Measurements from ENCODE around the gene ART4.

ART4 gene

DNA sequence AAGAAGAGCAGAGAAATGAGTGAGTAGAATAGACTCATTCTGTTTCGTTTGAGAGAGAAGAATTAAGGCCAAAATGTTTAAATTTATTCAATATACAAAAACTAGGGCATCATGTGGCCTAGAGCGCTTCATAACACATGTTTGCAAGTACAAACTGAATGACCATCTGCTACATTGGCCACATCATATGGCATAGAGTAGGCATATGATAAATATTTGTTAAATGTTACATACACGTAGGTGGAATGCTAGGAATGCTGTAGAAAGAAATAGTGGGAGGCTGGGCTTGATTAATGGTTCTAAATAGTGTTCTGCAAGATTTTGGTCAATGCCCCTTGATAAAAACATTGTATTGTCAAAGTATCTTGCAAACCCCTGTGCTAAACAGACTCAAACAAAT lies 31.6 kb upstream of the ART4 start:
- no peak overlapping the region for H3K23ac ChIP-seq (ENCODE audit: low read length)
- no peak overlapping the region for H2AK5ac ChIP-seq (ENCODE audit: low read length)
- no peaks in the 10 kb centered on the region for H3K79me1 ChIP-seq (ENCODE audit: low read length)
- WGBS (ENCODE audit: extremely low coverage, insufficient coverage, low lambda C conversion rate): no CpG with 5 or more reads among the region's 3 CpGs
- H3K56ac ChIP-seq (ENCODE audit: low read length): no peak overlapping the region
- H2BK5ac ChIP-seq (ENCODE audit: low read length): no peak overlapping the region
- H3K18ac ChIP-seq (ENCODE audit: low read length): no peak overlapping the region
- no peak for DNase-seq
- H4K5ac ChIP-seq (ENCODE audit: low read length): no peak overlapping the region
- no peak overlapping the region for H2BK15ac ChIP-seq (replicated peaks; ENCODE audit: low read depth)
- H3K27me3 ChIP-seq (ENCODE audit: insufficient read depth, low read length, poor library complexity): no peaks in the 10 kb centered on the region
- no peak overlapping the region for H2BK120ac ChIP-seq (ENCODE audit: low read depth, low read length)
- H3K4me1 ChIP-seq (ENCODE audit: control insufficient read depth, low read depth, low read length): no peaks in the 10 kb centered on the region
- H3K9ac ChIP-seq (ENCODE audit: low read length): no peak overlapping the region
- H3K4me2 ChIP-seq (ENCODE audit: low read length): no peak overlapping the region
- H4K8ac ChIP-seq (ENCODE audit: low read depth, low read length): no peak overlapping the region
- no peak overlapping the region for H3K4ac ChIP-seq (ENCODE audit: low read depth, low read length)
- H3K79me2 ChIP-seq (ENCODE audit: control insufficient read depth, insufficient read depth, low read length): no peaks in the 10 kb centered on the region
- no peaks in the 10 kb centered on the region for H3K36me3 ChIP-seq (ENCODE audit: control insufficient read depth, insufficient read depth, low read length)
- no peak overlapping the region for H3K27ac ChIP-seq (ENCODE audit: low read depth, low read length)
- H3K4me3 ChIP-seq (ENCODE audit: low read length): no peak overlapping the region

DNA sequence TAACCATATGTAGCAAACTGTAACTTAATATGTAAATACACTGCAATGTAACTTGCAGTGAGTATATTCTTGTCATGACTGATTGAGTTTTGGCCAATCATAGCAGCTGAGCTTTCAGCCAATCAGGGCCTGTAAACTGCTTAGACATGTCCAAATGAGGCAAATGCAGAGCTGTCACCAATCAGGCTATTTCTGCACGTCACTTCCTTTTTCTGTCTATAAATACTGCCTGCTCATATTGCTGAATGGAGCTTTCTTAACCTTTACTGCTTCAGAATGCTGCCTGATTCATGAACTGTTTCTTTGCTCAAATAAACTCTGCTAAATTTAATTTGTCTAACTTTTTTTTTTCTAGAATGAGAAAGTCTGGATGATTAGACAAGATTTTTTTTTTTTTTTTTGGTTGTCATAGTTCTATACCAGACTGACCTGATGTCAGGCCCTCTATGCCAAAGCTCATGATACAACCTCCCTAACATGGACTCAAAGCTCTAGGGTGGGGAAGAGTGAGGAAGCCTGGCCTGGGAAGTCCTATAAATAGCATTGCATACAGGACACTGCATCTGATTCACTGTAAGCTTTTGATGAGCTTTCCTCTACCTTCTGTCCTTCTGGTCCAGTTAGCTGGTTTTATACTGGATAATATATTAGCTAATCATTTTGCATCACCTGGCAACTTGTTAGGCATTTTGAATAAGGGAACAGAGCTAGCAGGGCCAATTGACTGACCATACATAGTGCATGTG lies 30.3 kb upstream of the ART4 start:
- no peak for DNase-seq
- Histone ChIP-seq H3K9ac (ENCODE audit: low read length) (no peak overlapping the region), H3K4ac (ENCODE audit: low read depth, low read length) (no peak overlapping the region), H3K27ac (ENCODE audit: low read depth, low read length) (no peak overlapping the region), H3K4me3 (ENCODE audit: low read length) (no peak overlapping the region), H3K79me1 (ENCODE audit: low read length) (no peaks in the 10 kb centered on the region), H3K4me2 (ENCODE audit: low read length) (no peak overlapping the region), H4K8ac (ENCODE audit: low read depth, low read length) (no peak overlapping the region), H3K56ac (ENCODE audit: low read length) (no peak overlapping the region), H3K36me3 (ENCODE audit: control insufficient read depth, insufficient read depth, low read length) (no peaks in the 10 kb centered on the region), H3K79me2 (ENCODE audit: control insufficient read depth, insufficient read depth, low read length) (no peaks in the 10 kb centered on the region), H3K23ac (ENCODE audit: low read length) (no peak overlapping the region), H2BK120ac (ENCODE audit: low read depth, low read length) (no peak overlapping the region), H4K5ac (ENCODE audit: low read length) (no peak overlapping the region), H3K4me1 (ENCODE audit: control insufficient read depth, low read depth, low read length) (no peaks in the 10 kb centered on the region), H3K18ac (ENCODE audit: low read length) (no peak overlapping the region), H2AK5ac (ENCODE audit: low read length) (no peak overlapping the region), H2BK5ac (ENCODE audit: low read length) (no peak overlapping the region), H2BK15ac (replicated peaks; ENCODE audit: low read depth) (no peak overlapping the region), H3K27me3 (ENCODE audit: insufficient read depth, low read length, poor library complexity) (no peaks in the 10 kb centered on the region)
- WGBS (ENCODE audit: extremely low coverage, insufficient coverage, low lambda C conversion rate): no CpG with 5 or more reads among the region's 1 CpG

DNA sequence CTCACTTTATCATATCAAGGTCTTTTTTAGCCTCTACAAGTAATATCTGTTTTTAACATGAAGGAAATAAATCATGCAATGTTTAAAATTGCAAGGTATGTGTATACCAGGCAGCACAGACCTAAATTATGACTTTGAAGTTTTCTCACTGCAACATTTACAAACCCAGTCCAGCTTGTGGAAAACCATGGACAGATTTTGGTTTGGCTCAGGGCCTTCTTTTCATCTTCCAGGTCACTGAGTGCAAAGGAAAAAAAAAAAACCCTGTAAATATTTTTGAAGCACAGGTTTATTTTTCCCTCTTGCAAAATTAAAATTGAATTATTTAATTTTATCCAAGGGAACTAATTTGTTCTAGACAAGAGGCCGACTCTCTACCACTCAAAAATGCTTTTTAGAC lies 28.6 kb upstream of the ART4 start:
- Histone ChIP-seq H2BK5ac (ENCODE audit: low read length) (no peak overlapping the region), H2BK15ac (replicated peaks; ENCODE audit: low read depth) (no peak overlapping the region), H3K18ac (ENCODE audit: low read length) (no peak overlapping the region), H3K36me3 (ENCODE audit: control insufficient read depth, insufficient read depth, low read length) (no peaks in the 10 kb centered on the region), H3K79me2 (ENCODE audit: control insufficient read depth, insufficient read depth, low read length) (no peaks in the 10 kb centered on the region), H3K4me2 (ENCODE audit: low read length) (no peak overlapping the region), H3K23ac (ENCODE audit: low read length) (no peak overlapping the region), H3K27me3 (ENCODE audit: insufficient read depth, low read length, poor library complexity) (no peaks in the 10 kb centered on the region), H4K5ac (ENCODE audit: low read length) (no peak overlapping the region), H2AK5ac (ENCODE audit: low read length) (no peak overlapping the region), H4K8ac (ENCODE audit: low read depth, low read length) (no peak overlapping the region), H3K56ac (ENCODE audit: low read length) (no peak overlapping the region), H3K79me1 (ENCODE audit: low read length) (no peaks in the 10 kb centered on the region), H3K4me3 (ENCODE audit: low read length) (no peak overlapping the region), H2BK120ac (ENCODE audit: low read depth, low read length) (no peak overlapping the region), H3K4ac (ENCODE audit: low read depth, low read length) (no peak overlapping the region), H3K4me1 (ENCODE audit: control insufficient read depth, low read depth, low read length) (no peaks in the 10 kb centered on the region), H3K27ac (ENCODE audit: low read depth, low read length) (no peak overlapping the region), H3K9ac (ENCODE audit: low read length) (no peak overlapping the region)
- no CpG with 5 or more reads among the region's 1 CpG for WGBS (ENCODE audit: extremely low coverage, insufficient coverage, low lambda C conversion rate)
- no peak for DNase-seq

DNA sequence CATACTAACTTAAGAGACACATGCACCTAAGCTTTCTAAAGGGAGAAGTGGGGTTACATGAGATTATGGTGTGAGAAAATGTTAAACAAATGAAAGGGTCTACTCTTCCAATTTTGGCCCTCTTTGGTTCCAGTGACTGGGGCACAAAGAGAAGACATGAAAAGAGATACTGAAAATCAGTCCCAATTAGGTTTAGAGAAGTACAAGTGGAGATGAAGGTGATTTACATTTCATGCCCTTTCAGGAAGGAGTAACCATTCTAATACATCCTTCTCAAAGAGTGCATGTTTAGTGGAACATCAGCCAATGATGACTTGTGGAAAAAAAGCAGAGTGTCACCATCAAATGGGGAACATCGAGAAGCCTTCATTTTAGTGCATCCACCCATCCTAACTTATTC lies 27.9 kb upstream of the ART4 start:
- H3K27ac ChIP-seq (ENCODE audit: low read depth, low read length): no peak overlapping the region
- H2BK120ac ChIP-seq (ENCODE audit: low read depth, low read length): no peak overlapping the region
- no peak overlapping the region for H3K56ac ChIP-seq (ENCODE audit: low read length)
- no peak overlapping the region for H2AK5ac ChIP-seq (ENCODE audit: low read length)
- no peak overlapping the region for H2BK15ac ChIP-seq (replicated peaks; ENCODE audit: low read depth)
- no peak overlapping the region for H3K9ac ChIP-seq (ENCODE audit: low read length)
- no peak overlapping the region for H3K4ac ChIP-seq (ENCODE audit: low read depth, low read length)
- DNase-seq: no peak
- no peak overlapping the region for H2BK5ac ChIP-seq (ENCODE audit: low read length)
- no peaks in the 10 kb centered on the region for H3K79me1 ChIP-seq (ENCODE audit: low read length)
- H3K4me1 ChIP-seq (ENCODE audit: control insufficient read depth, low read depth, low read length): no peaks in the 10 kb centered on the region
- H3K36me3 ChIP-seq (ENCODE audit: control insufficient read depth, insufficient read depth, low read length): no peaks in the 10 kb centered on the region
- H3K27me3 ChIP-seq (ENCODE audit: insufficient read depth, low read length, poor library complexity): no peaks in the 10 kb centered on the region
- no peak overlapping the region for H3K4me2 ChIP-seq (ENCODE audit: low read length)
- H3K4me3 ChIP-seq (ENCODE audit: low read length): no peak overlapping the region
- no CpG with 5 or more reads among the region's 1 CpG for WGBS (ENCODE audit: extremely low coverage, insufficient coverage, low lambda C conversion rate)
- H3K23ac ChIP-seq (ENCODE audit: low read length): no peak overlapping the region
- no peak overlapping the region for H3K18ac ChIP-seq (ENCODE audit: low read length)
- H4K5ac ChIP-seq (ENCODE audit: low read length): no peak overlapping the region
- no peak overlapping the region for H4K8ac ChIP-seq (ENCODE audit: low read depth, low read length)
- no peaks in the 10 kb centered on the region for H3K79me2 ChIP-seq (ENCODE audit: control insufficient read depth, insufficient read depth, low read length)

DNA sequence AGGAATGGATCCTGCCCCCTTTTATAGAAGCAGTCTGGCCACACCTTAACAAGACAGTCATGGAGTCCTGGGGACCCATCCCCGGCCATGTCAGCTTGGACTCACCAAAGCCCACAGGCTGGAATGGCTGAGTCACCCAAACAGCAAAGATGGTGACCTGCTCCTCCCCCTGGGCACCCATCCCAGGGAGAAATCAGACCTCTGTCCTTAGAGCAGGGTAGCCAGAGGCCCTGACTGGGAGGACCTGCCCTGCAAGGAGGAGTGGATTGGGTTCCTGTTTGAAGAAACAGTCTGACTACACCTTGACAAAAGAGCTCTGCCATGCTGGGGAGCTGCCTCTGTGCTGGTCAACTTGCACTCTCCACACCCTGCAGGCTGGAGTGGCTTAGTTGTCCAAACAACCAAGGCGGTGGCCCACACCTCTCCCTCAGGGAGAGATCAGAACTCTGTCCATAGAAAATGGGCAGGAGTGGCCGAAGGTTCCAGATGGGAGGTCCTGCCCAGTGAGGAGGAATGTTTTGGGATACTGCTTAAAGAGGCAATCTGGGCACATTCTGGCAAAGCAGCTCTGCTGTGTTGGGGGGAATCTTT lies 25.7 kb upstream of the ART4 start:
- Histone ChIP-seq H2BK5ac (ENCODE audit: low read length) (no peak overlapping the region), H3K27me3 (ENCODE audit: insufficient read depth, low read length, poor library complexity) (no peaks in the 10 kb centered on the region), H4K8ac (ENCODE audit: low read depth, low read length) (no peak overlapping the region), H3K23ac (ENCODE audit: low read length) (no peak overlapping the region), H3K27ac (ENCODE audit: low read depth, low read length) (no peak overlapping the region), H3K4me1 (ENCODE audit: control insufficient read depth, low read depth, low read length) (no peaks in the 10 kb centered on the region), H3K36me3 (ENCODE audit: control insufficient read depth, insufficient read depth, low read length) (no peaks in the 10 kb centered on the region), H3K56ac (ENCODE audit: low read length) (no peak overlapping the region), H2BK15ac (replicated peaks; ENCODE audit: low read depth) (no peak overlapping the region), H4K5ac (ENCODE audit: low read length) (no peak overlapping the region), H2AK5ac (ENCODE audit: low read length) (no peak overlapping the region), H3K4me2 (ENCODE audit: low read length) (no peak overlapping the region), H3K79me2 (ENCODE audit: control insufficient read depth, insufficient read depth, low read length) (no peaks in the 10 kb centered on the region), H3K4ac (ENCODE audit: low read depth, low read length) (no peak overlapping the region), H3K18ac (ENCODE audit: low read length) (no peak overlapping the region), H3K4me3 (ENCODE audit: low read length) (no peak overlapping the region), H3K9ac (ENCODE audit: low read length) (no peak overlapping the region), H2BK120ac (ENCODE audit: low read depth, low read length) (no peak overlapping the region), H3K79me1 (ENCODE audit: low read length) (no peaks in the 10 kb centered on the region)
- WGBS (ENCODE audit: extremely low coverage, insufficient coverage, low lambda C conversion rate): no CpG with 5 or more reads among the region's 3 CpGs
- no peak for DNase-seq

DNA sequence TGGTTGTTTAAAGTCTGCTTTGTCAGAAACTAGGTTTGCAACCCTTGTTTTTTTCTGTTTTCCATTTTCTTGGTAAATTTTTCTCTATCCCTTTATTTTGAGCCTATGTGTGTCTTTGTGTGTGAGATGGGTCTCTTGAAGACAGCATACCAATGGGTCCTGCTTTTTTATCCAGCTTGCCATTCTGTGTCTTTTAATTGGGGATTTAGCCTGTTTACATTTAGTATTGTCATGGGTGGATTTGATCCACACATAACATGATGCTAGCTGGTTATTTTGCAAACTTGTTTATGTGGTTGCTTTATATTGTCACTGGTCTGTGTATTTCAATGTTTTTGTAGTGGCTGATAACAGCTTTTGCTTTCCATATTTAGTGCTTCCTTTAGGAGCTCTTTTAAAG lies 17.2 kb upstream of the ART4 start:
- Histone ChIP-seq H3K4me2 (ENCODE audit: low read length) (no peak overlapping the region), H3K9ac (ENCODE audit: low read length) (no peak overlapping the region), H3K79me2 (ENCODE audit: control insufficient read depth, insufficient read depth, low read length) (no peaks in the 10 kb centered on the region), H3K18ac (ENCODE audit: low read length) (no peak overlapping the region), H2BK5ac (ENCODE audit: low read length) (no peak overlapping the region), H2AK5ac (ENCODE audit: low read length) (no peak overlapping the region), H4K8ac (ENCODE audit: low read depth, low read length) (no peak overlapping the region), H2BK120ac (ENCODE audit: low read depth, low read length) (no peak overlapping the region), H3K4me3 (ENCODE audit: low read length) (no peak overlapping the region), H3K4ac (ENCODE audit: low read depth, low read length) (no peak overlapping the region), H3K56ac (ENCODE audit: low read length) (no peak overlapping the region), H3K4me1 (ENCODE audit: control insufficient read depth, low read depth, low read length) (no peaks in the 10 kb centered on the region), H4K5ac (ENCODE audit: low read length) (no peak overlapping the region), H3K36me3 (ENCODE audit: control insufficient read depth, insufficient read depth, low read length) (no peaks in the 10 kb centered on the region), H3K27ac (ENCODE audit: low read depth, low read length) (no peak overlapping the region), H3K79me1 (ENCODE audit: low read length) (no peaks in the 10 kb centered on the region), H3K27me3 (ENCODE audit: insufficient read depth, low read length, poor library complexity) (no peaks in the 10 kb centered on the region), H3K23ac (ENCODE audit: low read length) (no peak overlapping the region), H2BK15ac (replicated peaks; ENCODE audit: low read depth) (no peak overlapping the region)
- no peak for DNase-seq
